HG02678 (cell line): ENCODE results near the gene WDR7.

Experiments
- ATAC-seq: cut with Tn5 transposase; IDR thresholded peaks from one replicate; pipeline ENCODE4 v1.9.1; 2021; ENCODE audit warnings: mild to moderate bottlenecking, moderate library complexity; ENCODE audit not compliant: unreplicated experiment

WDR7 gene

GRCh38 chr18:56982766-56983165, 331.6 kb downstream of the WDR7 start:
- ATAC-seq, result no peak

GRCh38 chr18:56983275-56983992, 332.3 kb downstream of the WDR7 start:
- ATAC-seq, result no peak

GRCh38 chr18:56984731-56985130, 333.6 kb downstream of the WDR7 start:
- no peak for ATAC-seq

- ATAC-seq, result no peak
Measured at GRCh38 chr18:56986829-56987228, 335.7 kb downstream of the WDR7 start.

GRCh38 chr18:56987236-56987635, 336.1 kb downstream of the WDR7 start:
- ATAC-seq, result no peak

- no peak for ATAC-seq
Measured at GRCh38 chr18:56988022-56988421, 336.9 kb downstream of the WDR7 start.

- ATAC-seq, result no peak
Measured at GRCh38 chr18:56990678-56991077, 339.5 kb downstream of the WDR7 start.

- no peak for ATAC-seq
Measured at GRCh38 chr18:56992777-56993176, 341.6 kb downstream of the WDR7 start.

- ATAC-seq, result no peak
Measured at GRCh38 chr18:56995579-56996188, 344.5 kb downstream of the WDR7 start.

GRCh38 chr18:56997200-56997599, 346.0 kb downstream of the WDR7 start:
- ATAC-seq, result no peak

GRCh38 chr18:56999823-57000222, 348.7 kb downstream of the WDR7 start:
- no peak for ATAC-seq

- ATAC-seq, result no peak
Measured at GRCh38 chr18:57002627-57003026, 351.5 kb downstream of the WDR7 start.

GRCh38 chr18:57003342-57003741, 352.2 kb downstream of the WDR7 start:
- ATAC-seq, result no peak

GRCh38 chr18:57004366-57005121, 353.4 kb downstream of the WDR7 start:
- ATAC-seq, result peak; percentile 94

- no peak for ATAC-seq
Measured at GRCh38 chr18:57008001-57008686, 357.0 kb downstream of the WDR7 start.

- no peak for ATAC-seq
Measured at GRCh38 chr18:57009844-57010243, 358.7 kb downstream of the WDR7 start.

- ATAC-seq, result no peak
Measured at GRCh38 chr18:57014772-57015413, 363.7 kb downstream of the WDR7 start.

- ATAC-seq, result no peak
Measured at GRCh38 chr18:57015451-57015850, 364.3 kb downstream of the WDR7 start.

GRCh38 chr18:57018845-57019244, 367.7 kb downstream of the WDR7 start:
- ATAC-seq, result no peak

GRCh38 chr18:57022716-57023115, 371.6 kb downstream of the WDR7 start:
- no peak for ATAC-seq
